Neural progenitor cell (in vitro differentiated cells): ENCODE data around the gene C1QTNF6.

Experiments
- EZH2phosphoT487 ChIP-seq: fragments of 200-600 bp; sonication (generic); IDR thresholded peaks from 2 replicates; pipeline ENCODE4 v1.6.1; 2017; ENCODE audit warnings: antibody characterized with exemption
- TF ChIP-seq, protein P1 (sequence below): fragments of 200-600 bp; sonication (generic); IDR thresholded peaks from 2 replicates; pipeline ENCODE4 v1.5.1; 2017; ENCODE audit warnings: antibody characterized with exemption, mild to moderate bottlenecking

DNA sequence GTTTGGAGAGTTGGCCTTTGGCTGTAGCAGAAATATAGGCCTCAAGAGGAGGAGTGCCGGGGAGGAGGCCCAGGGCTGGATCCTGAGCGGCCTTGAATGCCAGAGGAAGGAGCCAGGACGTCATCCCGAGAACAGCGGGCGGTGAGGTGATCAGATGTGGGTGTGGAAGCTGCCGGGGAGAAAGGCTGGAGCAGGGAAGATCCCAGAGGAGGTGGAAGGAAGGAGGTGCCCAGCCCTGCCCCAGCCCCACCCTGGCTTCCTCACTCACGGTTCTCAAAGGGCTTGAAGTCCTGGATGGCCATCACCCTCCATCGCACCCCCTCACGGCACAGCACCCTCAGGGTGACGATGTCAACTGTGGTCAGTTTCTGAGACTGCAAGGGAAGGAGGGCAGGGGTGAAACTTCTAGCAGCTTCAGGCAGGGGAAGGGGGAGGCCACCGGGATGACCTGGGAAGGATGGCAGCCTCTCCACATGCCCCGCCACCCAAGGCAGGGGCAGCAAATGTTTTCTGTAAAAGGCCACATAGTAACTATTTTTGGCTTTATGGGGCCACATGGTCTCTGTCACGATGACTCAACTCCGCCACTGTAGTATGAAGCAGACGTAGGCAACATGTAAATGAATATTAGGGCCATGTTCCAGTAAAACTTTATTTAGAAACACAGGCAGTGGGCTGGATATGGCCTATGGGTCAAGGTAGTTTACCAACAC lies 49.0 kb downstream of the C1QTNF6 start:
- TF ChIP-seq, protein P1, sequence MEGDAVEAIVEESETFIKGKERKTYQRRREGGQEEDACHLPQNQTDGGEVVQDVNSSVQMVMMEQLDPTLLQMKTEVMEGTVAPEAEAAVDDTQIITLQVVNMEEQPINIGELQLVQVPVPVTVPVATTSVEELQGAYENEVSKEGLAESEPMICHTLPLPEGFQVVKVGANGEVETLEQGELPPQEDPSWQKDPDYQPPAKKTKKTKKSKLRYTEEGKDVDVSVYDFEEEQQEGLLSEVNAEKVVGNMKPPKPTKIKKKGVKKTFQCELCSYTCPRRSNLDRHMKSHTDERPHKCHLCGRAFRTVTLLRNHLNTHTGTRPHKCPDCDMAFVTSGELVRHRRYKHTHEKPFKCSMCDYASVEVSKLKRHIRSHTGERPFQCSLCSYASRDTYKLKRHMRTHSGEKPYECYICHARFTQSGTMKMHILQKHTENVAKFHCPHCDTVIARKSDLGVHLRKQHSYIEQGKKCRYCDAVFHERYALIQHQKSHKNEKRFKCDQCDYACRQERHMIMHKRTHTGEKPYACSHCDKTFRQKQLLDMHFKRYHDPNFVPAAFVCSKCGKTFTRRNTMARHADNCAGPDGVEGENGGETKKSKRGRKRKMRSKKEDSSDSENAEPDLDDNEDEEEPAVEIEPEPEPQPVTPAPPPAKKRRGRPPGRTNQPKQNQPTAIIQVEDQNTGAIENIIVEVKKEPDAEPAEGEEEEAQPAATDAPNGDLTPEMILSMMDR: no peak
- no peak for TF ChIP-seq EZH2phosphoT487
